ENCODE data around the gene RANBP10. TPM values are rescaled to one million over a fixed set of nuclear protein-coding genes. Genes with fewer than 3 reads are reported as not detected.

The RANBP10 gene
- total and polyA plus RNA-seq, 9 of the 15 experiments (the other 6 are each of a cell fraction or from before 2014, with no cell fraction given) = 0.61 to 19.3 (median 5.9) TPM

- in situ Hi-C loops (cut with MboI) (no loop called here), intact Hi-C loops (cut with micrococcal nuclease) (no loop called here)
- Histone ChIP-seq H4K20me1 (replicated peaks; ENCODE audit: control insufficient read depth, insufficient read depth, low read length) (no peaks in the 10 kb centered on the region), H3K4me2 (ENCODE audit: insufficient read depth, low read length) (no peak overlapping the region), H3K9me3 (replicated peaks; ENCODE audit: control insufficient read depth, insufficient read depth, low read depth, low read length) (no peaks in the 10 kb centered on the region), H3K79me2 (ENCODE audit: control insufficient read depth, insufficient read depth, low read length) (no peaks in the 10 kb centered on the region), H2AFZ (ENCODE audit: low read depth, low read length) (no peak overlapping the region), H3K27me3 (ENCODE audit: control insufficient read depth in 2 of 2, insufficient read depth in 2 of 2, low read length in 2 of 2) (no peaks in the 10 kb centered on the region), H3K36me3 (ENCODE audit: control insufficient read depth, insufficient read depth, low read length) (peaks cover 7% of the 10 kb centered on the region; the same call in 2 of the 3 replicates), H3K9me1 (ENCODE audit: control insufficient read depth, insufficient read depth, low read length) (no peaks in the 10 kb centered on the region), H3K9ac (ENCODE audit: insufficient read depth in 1 of 2, low read depth in 2 of 2, low read length in 2 of 2) (peak overlapping the region in 1 of 2 experiments; percentile 1; a peak in 1 of 4 replicates), H3K4me3 (no peak overlapping the region), H3K27ac (ENCODE audit: extremely low read depth, low read depth, low read length) (no peak overlapping the region), H3K4me1 (replicated peaks in 1 of 2; ENCODE audit: control insufficient read depth in 2 of 2, insufficient read depth in 2 of 2, low read length in 2 of 2) (no peaks in the 10 kb centered on the region)
- FAIRE-seq (no peak), DNase-seq (ENCODE audit: extremely low read depth in 1 of 4, low spot score in 3 of 4) (no peak), ATAC-seq (no peak)
- ChIA-PET CTCF (ENCODE audit: low intra/inter-chr PET ratio) (no interaction called here), POLR2A (interaction anchor here (0.7 kb wide), 2 partner anchors 12 to 25 kb away, joined by 3 read pairs; no protein-coding TSS in a partner anchor)
- 80% methylated on average over 3 of the region's 3 CpGs for WGBS (ENCODE audit: insufficient coverage, low coverage, missing lambda C conversion rate)
- BruUV-seq (replicated peaks) = no TSS peak
- no peak for TF ChIP-seq RERE (CRISPR knock-in tag; IDR thresholded peaks at IDR 0.05; ENCODE audit: borderline replicate concordance)
- no peak for TF ChIP-seq KDM1A (IDR thresholded peaks at IDR 0.05)
- no peak for TF ChIP-seq CXXC5 (CRISPR knock-in tag; IDR thresholded peaks at IDR 0.05)
- TF ChIP-seq E2F6 (IDR thresholded peaks at IDR 0.05; ENCODE audit: borderline replicate concordance in 1 of 2, extremely low read depth in 1 of 2, insufficient read depth in 1 of 2, insufficient read length in 1 of 2, low read depth in 1 of 2, low read length in 1 of 2, poor library complexity in 1 of 2, severe bottlenecking in 1 of 2) = no peak
- no peak for TF ChIP-seq MCM7 (IDR thresholded peaks at IDR 0.05)
- no peak for TF ChIP-seq ZNF668 (CRISPR knock-in tag; IDR thresholded peaks at IDR 0.05)
- no peak for TF ChIP-seq ZNF699 (CRISPR knock-in tag; IDR thresholded peaks at IDR 0.05; ENCODE audit: insufficient replicate concordance)
- no peak for TF ChIP-seq YY1 (IDR thresholded peaks at IDR 0.05; ENCODE audit: borderline replicate concordance in 1 of 3, control insufficient read depth in 1 of 3, extremely low read depth in 1 of 3, insufficient read depth in 3 of 3, insufficient read length in 1 of 3, insufficient replicate concordance in 2 of 3, low read depth in 1 of 3, low read length in 2 of 3)
These were observed 56.8 kb downstream of the RANBP10 start for GRCh38 chr16:67749436-67750078.
